ENCODE results near the gene GDPGP1. TPM values are rescaled to one million over a fixed set of nuclear protein-coding genes. Genes with fewer than 3 reads are reported as not detected.
A peak's percentile ranks its signal among the peaks of the same experiment; 100 is the strongest.

The GDPGP1 gene
- total RNA-seq, 1 experiment from 2014 or later, result 22.8 TPM

DNA sequence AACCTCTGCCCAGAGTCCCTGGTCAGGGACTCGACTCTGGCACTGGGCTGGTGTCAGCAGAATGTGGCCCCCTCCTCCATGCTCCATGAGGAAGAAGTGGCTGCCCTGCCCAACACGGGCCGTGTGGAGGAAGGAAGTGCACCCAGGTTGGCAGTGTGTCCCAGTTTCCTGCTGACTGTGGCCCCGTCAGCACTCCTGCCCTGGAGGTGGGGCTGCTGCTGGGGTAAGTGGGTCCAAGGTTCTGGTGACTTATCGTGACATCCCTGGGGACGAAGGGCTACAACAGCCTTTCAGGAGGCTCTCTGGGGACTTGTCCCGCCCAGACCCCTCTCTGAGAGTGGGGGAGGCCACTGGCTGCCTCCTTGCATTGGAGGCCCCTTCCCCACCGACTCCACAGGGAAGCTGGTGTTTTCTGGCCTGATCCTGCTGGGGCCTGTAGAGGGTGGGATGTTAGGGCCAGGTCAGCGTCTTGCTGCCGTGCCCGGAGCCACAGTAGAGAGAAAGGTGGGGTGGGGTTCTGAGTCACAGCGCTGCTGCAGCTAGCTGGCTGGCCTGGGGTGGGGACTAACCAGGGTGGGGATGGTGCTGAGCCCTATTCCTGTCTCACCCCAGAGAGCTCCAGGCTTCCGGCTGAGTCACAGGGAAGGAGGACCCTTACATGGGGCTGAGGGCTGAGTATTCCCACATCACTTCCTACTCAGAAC is 22.4 kb upstream of the GDPGP1 start:
- H3K4me1 ChIP-seq (ENCODE audit: control insufficient read depth, insufficient read depth, low read length), result peaks cover 96% of the 10 kb centered on the region
- TF ChIP-seq POLR2AphosphoS5 (IDR thresholded peaks at IDR 0.05; ENCODE audit: low read depth, low read length) (peak; percentile 34; the same call in 1 of the 2 replicates), SIN3A (IDR thresholded peaks at IDR 0.05; ENCODE audit: borderline replicate concordance, insufficient read depth, low read depth, low read length) (no peak; the same call in 1 of the 2 replicates)
- H3K9me3 ChIP-seq (ENCODE audit: control insufficient read depth, insufficient read depth, low read depth, low read length), result no peaks in the 10 kb centered on the region

GRCh38 chr15:90212221-90213098 is 21.5 kb upstream of the GDPGP1 start:
- peak overlapping the region; percentile 100 for H3K27ac ChIP-seq (ENCODE audit: low read length)
- DNase-seq (ENCODE audit: low read depth, low spot score) (no peak), ATAC-seq (peak; percentile 20)
- ChIA-PET POLR2A (interaction anchor here (0.6 kb wide), 1 partner anchor 73 kb away, joined by 3 read pairs; no protein-coding TSS in a partner anchor), CTCF (interaction anchor here (0.6 to 0.7 kb wide), 2 partner anchors 30 to 627 kb away, joined by 3 read pairs; no protein-coding TSS in a partner anchor)
- peak overlapping the region in 1 of 2 experiments; percentile 100; a peak in 2 of 4 replicates for H3K4me3 ChIP-seq (ENCODE audit: low read depth in 2 of 2, low read length in 2 of 2)
- peaks cover 20% of the 10 kb centered on the region for H3K36me3 ChIP-seq (ENCODE audit: control insufficient read depth, insufficient read depth, low read length)
- TF ChIP-seq CTCF (IDR thresholded peaks at IDR 0.05) (no peak), POLR2AphosphoS5 (IDR thresholded peaks at IDR 0.05; ENCODE audit: low read depth, low read length) (peak; percentile 53)
- no peaks in the 10 kb centered on the region for H3K9me3 ChIP-seq (ENCODE audit: control insufficient read depth, insufficient read depth, low read depth, low read length)
- H3K4me1 ChIP-seq (ENCODE audit: control insufficient read depth, insufficient read depth, low read length), result peaks cover 96% of the 10 kb centered on the region
- no TSS peak for BruUV-seq (replicated peaks)
- H3K27me3 ChIP-seq (ENCODE audit: control insufficient read depth, insufficient read depth, low read length), result no peaks in the 10 kb centered on the region
- in situ Hi-C loops (cut with HindIII; ENCODE audit: low pct_unique_long_range_greater_than_20kb, low sequenced_read_pairs) (loop anchor here (10.0 kb wide), 1 partner anchor 48 kb away; no protein-coding TSS in a partner anchor), intact Hi-C loops (cut with micrococcal nuclease; ENCODE audit: unreplicated experiment) (no loop called here)

More for the DNA sequence above, 22.4 kb upstream of the GDPGP1 start:
- no TSS peak for BruUV-seq (replicated peaks)
- ATAC-seq, result peak; percentile 65
- no peaks in the 10 kb centered on the region for H3K27me3 ChIP-seq (ENCODE audit: control insufficient read depth, insufficient read depth, low read length)
- intact Hi-C loops (cut with micrococcal nuclease; ENCODE audit: unreplicated experiment) (no loop called here), in situ Hi-C loops (cut with HindIII; ENCODE audit: low pct_unique_long_range_greater_than_20kb, low sequenced_read_pairs) (loop anchor here (10.0 kb wide), 1 partner anchor 47 kb away; no protein-coding TSS in a partner anchor)
- ChIA-PET POLR2A (interaction anchor here (0.6 kb wide), 1 partner anchor 73 kb away, joined by 3 read pairs; no protein-coding TSS in a partner anchor), CTCF (interaction anchor here (0.7 kb wide), 1 partner anchor 30 kb away, joined by 3 read pairs; no protein-coding TSS in a partner anchor)
- H3K27ac ChIP-seq (ENCODE audit: low read length), result peak overlapping the region; percentile 100
- peaks cover 12% of the 10 kb centered on the region for H3K36me3 ChIP-seq (ENCODE audit: control insufficient read depth, insufficient read depth, low read length)
- H3K4me3 ChIP-seq (ENCODE audit: low read depth in 2 of 2, low read length in 2 of 2), result peak overlapping the region in 1 of 2 experiments; percentile 100; a peak in 2 of 4 replicates
- DNase-seq (ENCODE audit: low read depth, low spot score), result no peak

DNA sequence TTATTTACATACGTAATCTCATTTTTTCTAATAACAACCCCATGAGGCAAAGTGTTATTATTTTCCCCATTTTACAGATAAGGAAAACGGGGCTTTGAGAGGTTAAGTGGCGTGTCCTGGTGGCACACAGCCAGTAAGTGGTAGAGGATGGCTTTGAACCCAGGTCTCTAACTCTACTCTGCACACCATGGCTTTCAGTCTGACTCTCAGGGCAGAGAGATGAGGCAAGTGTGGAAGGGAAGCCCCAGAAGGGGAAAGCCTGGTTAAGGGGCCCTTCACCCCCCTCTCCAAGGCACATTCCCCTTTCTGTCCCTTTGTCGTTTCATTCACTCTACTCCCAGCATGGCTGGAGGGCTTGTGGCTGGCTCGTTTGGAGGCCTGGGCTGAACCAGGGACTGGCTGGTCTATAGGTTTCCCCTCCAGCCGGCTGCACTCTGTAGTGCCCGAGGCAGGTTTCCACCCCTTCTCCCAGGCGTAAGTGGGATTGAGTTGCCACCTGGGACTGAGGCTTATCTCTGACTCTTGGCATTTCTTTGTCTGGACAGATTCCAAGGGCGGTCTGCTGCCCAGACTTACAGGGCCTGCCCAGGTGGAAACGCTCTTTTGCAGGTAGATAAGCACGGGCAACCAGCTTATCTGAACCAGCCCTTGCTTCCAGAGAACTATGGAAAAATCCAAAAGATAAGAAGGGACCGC is 20.7 kb upstream of the GDPGP1 start:
- Histone ChIP-seq H3K27ac (ENCODE audit: low read length) (peak overlapping the region; percentile 100), H3K27me3 (ENCODE audit: control insufficient read depth, insufficient read depth, low read length) (no peaks in the 10 kb centered on the region), H3K9me3 (ENCODE audit: control insufficient read depth, insufficient read depth, low read depth, low read length) (no peaks in the 10 kb centered on the region), H3K36me3 (ENCODE audit: control insufficient read depth, insufficient read depth, low read length) (peaks cover 22% of the 10 kb centered on the region), H3K4me3 (ENCODE audit: low read depth in 2 of 2, low read length in 2 of 2) (peak overlapping the region in 1 of 2 experiments; percentile 100; a peak in 2 of 4 replicates), H3K4me1 (ENCODE audit: control insufficient read depth, insufficient read depth, low read length) (peaks cover 96% of the 10 kb centered on the region)
- no peak for DNase-seq (ENCODE audit: low read depth, low spot score)
- in situ Hi-C loops (cut with HindIII; ENCODE audit: low pct_unique_long_range_greater_than_20kb, low sequenced_read_pairs) (loop anchor here (10.0 kb wide), 1 partner anchor 48 kb away; no protein-coding TSS in a partner anchor), intact Hi-C loops (cut with micrococcal nuclease; ENCODE audit: unreplicated experiment) (no loop called here)
- no TSS peak for BruUV-seq (replicated peaks)
- ChIA-PET CTCF (interaction anchor here (0.6 kb wide), 1 partner anchor 626 kb away, joined by 3 read pairs; no protein-coding TSS in a partner anchor), POLR2A (interaction anchor here (0.7 kb wide), 1 partner anchor 437 kb away, joined by 9 read pairs; no protein-coding TSS in a partner anchor)
- ATAC-seq, result peak; percentile 21
- TF ChIP-seq POLR2AphosphoS5 (IDR thresholded peaks at IDR 0.05; ENCODE audit: low read depth, low read length), result peak; percentile 25
- TF ChIP-seq, protein P1, sequence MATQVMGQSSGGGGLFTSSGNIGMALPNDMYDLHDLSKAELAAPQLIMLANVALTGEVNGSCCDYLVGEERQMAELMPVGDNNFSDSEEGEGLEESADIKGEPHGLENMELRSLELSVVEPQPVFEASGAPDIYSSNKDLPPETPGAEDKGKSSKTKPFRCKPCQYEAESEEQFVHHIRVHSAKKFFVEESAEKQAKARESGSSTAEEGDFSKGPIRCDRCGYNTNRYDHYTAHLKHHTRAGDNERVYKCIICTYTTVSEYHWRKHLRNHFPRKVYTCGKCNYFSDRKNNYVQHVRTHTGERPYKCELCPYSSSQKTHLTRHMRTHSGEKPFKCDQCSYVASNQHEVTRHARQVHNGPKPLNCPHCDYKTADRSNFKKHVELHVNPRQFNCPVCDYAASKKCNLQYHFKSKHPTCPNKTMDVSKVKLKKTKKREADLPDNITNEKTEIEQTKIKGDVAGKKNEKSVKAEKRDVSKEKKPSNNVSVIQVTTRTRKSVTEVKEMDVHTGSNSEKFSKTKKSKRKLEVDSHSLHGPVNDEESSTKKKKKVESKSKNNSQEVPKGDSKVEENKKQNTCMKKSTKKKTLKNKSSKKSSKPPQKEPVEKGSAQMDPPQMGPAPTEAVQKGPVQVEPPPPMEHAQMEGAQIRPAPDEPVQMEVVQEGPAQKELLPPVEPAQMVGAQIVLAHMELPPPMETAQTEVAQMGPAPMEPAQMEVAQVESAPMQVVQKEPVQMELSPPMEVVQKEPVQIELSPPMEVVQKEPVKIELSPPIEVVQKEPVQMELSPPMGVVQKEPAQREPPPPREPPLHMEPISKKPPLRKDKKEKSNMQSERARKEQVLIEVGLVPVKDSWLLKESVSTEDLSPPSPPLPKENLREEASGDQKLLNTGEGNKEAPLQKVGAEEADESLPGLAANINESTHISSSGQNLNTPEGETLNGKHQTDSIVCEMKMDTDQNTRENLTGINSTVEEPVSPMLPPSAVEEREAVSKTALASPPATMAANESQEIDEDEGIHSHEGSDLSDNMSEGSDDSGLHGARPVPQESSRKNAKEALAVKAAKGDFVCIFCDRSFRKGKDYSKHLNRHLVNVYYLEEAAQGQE (IDR thresholded peaks at IDR 0.05; ENCODE audit: insufficient read depth in 1 of 2, low read depth in 2 of 2, low read length in 1 of 2), result no peak
- TF ChIP-seq TCF7L2 (IDR thresholded peaks at IDR 0.05; ENCODE audit: low read depth, low read length), result peak; percentile 81
- no peak for TF ChIP-seq SIN3A (IDR thresholded peaks at IDR 0.05; ENCODE audit: borderline replicate concordance, insufficient read depth, low read depth, low read length)
